GM21737 (cell line): ENCODE results near the gene SLC35F3.
"Not testable (repeated sequence)": the region's sequence is repeated elsewhere in the genome, so short reads cannot be mapped to it uniquely, and the experiment has no call there.

Experiments used
- ATAC-seq: cut with Tn5 transposase; IDR thresholded peaks from one replicate; pipeline ENCODE4 v1.9.1; 2021; ENCODE audit warnings: mild to moderate bottlenecking, moderate library complexity; ENCODE audit not compliant: unreplicated experiment

The SLC35F3 gene

DNA sequence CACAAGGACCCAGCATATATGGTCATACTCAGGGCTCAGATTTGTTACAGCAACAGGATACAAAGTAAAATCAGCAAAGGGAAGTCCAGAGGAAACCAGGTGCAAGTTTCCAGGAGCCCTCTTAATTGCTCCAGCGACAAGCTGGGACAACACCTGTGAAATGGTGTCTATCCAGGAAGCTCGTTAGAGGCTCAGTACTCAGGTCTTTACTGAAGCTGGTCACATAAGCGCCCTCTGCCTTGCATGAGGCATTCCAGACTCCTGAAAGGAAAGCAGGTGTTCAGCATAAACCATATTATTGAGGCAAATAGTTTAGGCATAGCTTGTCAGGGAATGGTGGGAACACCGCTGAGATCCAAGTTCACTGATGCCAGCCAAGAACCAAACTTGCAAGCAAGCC, 231.0 kb downstream of the SLC35F3 start:
- ATAC-seq = no peak

DNA sequence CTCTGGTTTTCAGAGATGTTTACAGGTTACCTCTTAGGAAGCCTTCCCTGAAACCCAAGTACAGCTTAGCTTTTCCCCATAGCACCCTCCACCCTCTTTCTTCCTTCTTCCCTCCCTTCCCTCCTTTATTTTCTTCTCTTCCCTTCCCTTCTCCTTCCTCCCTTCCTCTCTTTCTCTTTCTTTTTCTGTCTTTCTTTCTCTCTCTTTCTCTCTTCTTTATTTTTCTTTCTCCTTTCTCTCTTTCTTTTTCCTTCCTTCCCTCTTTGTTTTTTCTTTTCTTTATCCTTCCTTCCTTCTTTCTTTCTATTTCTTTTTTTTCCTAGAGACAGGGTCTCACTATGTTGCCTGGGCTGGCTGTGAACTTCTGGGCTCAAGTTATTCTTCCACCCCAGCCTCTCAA, 231.6 kb downstream of the SLC35F3 start:
- ATAC-seq = no peak

DNA sequence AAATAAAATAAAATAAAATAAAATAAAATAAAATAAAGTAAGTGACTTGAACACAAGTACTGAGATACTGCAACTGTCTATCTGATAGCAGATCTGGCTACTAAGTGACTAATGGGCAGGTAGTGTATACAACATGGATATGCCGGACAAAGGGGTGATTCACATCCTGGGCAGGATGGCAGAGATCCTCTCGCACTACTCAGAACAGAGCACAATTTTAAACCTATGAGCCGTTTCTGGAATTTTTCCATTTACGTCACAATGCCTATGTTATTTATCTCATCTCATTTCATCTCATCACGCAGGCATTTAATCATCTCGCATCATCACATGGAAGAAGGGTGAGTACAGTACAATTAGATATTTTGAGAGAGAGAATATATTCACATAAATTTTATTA, 235.5 kb downstream of the SLC35F3 start:
- no peak for ATAC-seq

DNA sequence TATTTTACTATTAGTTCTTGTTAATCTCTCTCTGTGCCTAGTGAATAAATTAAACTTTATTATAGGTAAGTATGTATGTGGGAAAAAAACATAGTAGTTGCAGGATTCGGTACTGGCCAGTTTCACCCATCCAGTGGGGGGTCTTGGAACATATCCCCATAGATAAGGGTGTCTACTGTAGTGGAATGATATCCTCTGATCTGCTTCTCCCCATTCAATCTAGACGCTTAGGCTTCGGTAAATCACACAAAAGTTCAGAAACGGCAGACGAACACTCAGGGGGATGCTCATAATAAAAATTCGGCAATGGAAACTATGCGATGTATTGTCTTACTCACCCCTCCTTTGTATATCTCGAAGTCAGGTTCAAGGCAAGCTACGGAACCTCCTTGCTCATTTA, 235.9 kb downstream of the SLC35F3 start:
- ATAC-seq = no peak

DNA sequence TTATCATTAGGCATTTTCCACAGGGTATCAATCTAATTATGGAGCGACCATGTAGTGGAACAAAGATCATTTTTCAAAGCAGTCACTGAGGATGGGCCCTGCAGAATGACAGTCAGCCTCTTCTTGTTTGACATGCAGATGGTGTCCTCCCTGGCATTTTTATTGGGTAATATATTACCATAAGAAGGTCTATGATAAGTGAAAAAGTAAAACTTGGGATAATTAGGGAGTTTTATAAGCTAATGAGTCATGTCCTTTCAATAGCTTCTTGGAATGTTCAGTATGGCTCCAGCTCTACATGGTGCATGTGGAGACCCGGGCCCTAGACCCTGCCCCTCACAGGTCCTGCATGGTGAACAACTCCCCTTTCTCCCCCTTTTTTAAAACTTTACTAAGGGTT, 236.5 kb downstream of the SLC35F3 start:
- ATAC-seq = no peak

DNA sequence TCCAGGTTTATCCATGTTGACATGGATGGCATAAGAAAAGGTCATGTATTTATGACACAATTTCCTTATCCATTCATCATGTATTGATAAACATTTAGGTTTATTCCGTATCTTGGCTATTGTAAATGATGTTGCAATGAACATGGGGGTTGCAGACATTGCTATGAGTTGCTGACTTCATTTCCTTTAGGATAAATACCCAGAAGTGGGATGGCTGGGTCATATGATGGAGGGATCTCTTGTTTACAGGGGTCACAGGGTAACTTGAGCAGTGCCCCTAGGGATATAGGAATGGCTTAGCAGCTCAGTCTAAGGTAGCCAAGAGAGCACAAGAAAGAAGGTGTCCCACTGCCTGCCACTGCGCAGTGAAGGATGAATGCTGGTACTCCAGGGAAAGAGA, 239.2 kb downstream of the SLC35F3 start:
- no peak for ATAC-seq

DNA sequence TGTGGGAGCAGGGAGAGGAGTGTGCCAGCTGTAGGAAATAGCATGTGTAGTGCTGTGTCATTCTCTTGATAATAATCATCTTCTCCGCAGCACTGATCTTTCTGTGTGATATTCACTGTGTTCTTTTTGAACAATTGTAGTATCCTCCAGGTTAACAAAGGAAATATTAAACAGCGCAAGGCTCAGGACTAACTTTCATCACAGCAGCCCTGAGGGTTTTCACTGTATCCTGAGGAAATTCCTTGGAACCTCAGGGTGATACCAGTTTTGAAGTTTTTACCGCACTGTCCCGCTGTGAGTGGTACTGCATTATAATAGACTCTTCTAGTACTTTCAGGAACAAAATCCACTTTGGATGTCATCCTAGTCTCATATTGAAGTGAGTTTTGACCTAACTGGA, 240.4 kb downstream of the SLC35F3 start:
- ATAC-seq = no peak

DNA sequence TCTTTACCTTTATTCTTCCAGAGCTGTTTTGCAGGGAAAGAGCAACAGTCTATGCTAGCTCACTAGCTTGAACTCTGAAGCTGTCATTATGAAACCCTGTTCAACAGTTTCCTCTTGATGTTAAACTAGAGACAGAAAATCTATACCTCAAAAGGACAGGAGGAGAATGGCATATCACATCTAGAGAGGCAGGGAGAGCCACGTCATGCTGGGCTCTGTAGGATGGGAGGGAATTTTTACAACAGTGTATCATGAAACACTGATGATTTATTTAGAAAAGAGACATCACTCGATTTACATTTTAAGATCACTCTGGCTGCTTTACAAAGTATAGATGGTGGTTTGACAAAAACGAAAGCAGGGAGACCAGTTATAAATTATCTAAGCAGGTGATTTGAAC, 243.9 kb downstream of the SLC35F3 start:
- ATAC-seq = no peak

DNA sequence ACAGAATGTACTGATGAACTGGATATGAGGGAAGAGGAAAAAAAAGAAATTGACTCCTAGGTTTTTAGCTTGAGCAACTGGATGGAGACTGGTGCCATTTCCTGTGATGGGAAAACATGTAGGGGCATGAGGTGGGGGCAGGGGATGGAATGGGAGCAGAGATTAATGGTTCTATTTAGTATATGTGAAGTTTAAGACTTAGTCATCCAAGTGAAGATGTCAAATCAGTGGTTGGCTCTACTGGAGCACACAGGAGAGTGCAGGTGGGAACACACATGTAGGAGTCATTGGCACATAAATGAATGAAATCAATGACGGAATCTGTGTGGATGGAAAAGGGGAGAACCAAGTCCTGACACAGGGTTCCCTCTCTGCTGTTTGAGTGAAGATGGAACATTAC, 244.3 kb downstream of the SLC35F3 start:
- no peak for ATAC-seq

DNA sequence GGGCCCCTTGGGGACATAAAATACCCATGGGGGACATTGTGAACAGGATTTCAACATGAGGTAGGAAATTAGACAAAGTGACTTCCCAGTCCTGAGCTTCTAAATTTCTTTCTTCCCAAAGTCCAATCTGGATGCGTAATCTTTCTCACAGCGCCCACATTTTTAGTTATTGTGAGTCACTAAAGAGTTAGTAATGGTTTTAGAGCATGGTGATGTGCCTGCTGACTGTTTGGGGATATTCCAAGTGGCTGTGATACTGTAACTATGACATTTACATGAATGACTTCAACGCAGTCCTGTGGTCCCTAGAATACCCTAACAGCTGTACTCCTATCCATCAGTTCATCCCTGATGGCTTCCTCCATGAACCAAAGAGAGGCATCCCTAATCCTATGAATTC, 244.7 kb downstream of the SLC35F3 start:
- no peak for ATAC-seq

DNA sequence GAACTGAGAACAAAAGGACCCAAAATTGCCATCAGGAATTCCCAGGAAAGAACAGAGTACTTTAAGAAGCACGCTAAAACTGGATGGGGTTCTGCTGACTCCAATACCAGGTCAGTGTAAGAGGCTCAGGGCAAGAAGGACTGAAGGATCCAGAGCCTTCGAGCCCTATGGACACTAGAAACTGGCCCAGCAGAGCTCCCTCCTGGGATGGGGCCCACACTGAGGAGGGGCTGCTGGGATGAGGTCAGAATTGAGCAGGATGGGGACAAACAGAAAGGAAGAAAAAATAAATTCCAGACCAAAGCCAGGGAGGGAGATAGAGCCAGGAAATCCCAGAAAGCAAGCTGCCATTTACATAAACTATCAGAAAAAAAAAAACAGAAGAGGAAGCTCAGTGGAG, 246.4 kb downstream of the SLC35F3 start:
- ATAC-seq = no peak

DNA sequence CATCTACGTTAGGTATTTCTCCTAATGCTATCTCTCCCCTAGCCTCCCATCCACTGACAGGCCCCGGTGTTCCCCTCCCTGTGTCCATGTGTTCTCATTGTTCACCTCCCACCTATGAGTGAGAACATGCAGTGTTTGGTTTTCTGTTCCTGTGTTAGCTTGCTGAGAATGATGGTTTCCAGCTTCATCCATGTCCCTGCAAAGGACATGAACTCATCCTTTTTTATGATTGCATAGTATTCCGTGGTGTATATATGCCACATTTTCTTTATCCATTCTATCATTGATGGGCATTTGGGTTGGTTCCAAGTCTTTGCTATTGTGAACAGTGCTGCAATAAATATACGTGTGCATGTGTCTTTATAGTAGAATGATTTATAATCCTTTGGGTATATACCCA, 247.9 kb downstream of the SLC35F3 start:
- ATAC-seq = not testable (repeated sequence)

DNA sequence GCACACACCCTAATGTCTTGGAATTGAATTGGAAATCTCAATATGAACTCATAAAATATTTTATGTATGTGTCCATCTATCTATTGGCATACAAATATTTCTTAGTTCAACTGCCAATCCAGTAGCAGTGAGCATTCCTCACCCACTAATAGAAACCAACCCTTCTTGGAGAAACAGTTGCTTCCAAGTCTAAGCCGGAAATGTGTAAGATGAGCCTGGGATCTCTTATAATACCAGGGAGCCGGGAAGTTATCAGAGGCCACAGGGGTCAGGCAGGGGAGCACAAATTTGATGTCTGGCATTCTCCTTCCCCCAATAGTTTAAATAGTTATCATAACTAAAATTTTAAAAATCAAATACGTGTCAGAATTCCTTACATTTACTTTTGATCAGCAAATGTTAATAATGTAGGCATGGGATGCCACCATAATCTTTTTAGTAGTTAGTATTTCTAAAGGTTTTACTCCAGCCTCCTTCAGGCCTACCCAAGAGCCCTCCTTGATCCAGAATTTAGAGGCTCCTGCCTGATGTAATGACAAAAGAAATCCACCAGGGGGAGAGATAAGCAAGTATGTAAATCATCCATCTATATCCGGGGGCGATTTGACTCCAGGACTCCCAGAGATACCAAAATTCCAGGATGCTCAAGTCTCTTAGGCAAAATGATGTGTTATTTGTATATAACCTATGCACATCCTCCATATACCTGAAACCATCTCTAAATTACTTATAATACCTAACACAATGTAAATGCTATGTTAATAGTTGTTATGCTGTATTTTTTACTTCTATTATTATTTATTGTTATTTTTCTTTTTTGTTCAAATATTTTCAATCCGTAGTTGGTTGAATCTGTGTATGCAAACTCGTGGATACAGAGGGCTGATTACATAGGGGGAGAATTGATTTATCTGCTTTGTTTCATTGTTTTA, 250.1 kb downstream of the SLC35F3 start:
- no peak for ATAC-seq

DNA sequence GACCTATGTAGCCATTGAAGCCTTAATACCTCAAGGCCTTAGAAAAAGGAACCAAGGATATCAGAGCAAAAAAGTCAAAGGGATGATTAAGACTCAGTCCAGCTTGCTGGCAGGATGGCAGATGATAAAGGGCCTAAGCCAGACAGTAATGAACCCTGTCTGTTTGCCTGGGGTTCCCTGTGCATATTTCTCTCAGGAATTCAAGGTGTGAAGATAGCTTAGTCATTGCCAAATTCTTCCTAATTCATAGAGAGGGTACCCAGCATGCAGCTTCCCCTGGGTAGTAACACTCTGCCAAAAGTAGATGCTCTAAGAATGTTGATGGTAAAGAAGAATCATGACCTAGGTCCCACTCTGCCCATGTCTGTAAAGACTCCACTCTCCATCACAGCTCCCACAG, 258.2 kb downstream of the SLC35F3 start:
- no peak for ATAC-seq

DNA sequence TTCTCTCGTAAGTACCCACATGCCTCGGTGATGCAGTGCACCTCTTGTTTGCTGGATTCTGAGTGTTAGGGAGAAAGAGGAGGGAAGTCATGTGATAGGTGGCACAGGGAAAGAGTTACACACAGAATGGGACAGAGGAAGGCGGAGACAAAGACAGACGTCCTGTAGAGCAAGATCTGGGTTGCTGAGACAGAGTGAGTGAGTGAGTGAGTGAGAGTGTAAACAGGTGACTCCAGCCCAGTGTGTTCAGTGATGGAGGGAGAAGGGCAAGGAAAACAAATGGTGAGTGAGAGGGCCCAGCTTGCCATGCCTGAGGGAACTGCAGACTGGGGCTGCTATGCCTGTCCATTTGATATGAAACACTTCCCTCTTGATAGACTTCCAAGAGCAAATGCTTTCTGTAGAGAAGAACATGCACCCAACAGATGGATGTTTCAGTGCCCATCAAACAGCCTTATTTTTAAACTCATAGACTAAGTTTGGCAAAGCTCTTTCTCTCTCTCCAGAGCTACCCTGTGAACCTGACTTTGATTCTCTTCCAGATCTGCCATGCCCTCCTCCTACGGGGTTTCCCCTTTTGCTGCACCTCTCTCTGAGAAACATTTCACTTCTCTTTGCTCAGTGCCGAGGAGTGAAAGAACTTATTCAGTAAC, 258.9 kb downstream of the SLC35F3 start:
- no peak for ATAC-seq

DNA sequence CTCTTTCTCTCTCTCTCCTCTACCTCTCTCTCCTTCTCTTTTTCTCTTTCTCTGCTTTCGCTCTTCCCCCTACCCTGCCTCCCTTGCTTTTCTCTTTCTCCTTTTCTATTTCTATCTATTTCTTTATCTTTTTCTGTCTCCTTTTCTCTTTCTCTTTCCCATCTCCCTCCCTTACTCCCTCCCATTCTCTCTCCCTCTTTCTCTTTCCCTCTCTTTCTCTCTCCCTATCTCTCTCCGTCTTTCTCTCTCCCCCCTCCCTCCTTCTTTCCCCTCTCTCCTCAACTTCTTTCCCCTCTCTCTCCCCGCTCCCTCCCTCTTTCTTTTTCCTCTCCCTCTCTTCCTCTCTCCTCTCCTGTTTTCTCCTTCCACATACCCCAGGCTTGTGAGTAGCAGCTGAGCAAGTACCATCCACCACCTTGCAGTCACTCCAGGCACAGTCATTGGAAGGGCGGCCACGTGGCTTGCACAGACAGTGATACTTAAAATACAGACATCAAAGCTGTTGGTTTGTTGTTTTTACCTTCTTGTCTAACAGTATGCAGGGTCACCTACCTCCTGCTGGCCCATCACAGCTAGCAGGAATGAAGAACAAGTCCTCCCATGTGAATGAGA, 259.7 kb downstream of the SLC35F3 start:
- no peak for ATAC-seq

DNA sequence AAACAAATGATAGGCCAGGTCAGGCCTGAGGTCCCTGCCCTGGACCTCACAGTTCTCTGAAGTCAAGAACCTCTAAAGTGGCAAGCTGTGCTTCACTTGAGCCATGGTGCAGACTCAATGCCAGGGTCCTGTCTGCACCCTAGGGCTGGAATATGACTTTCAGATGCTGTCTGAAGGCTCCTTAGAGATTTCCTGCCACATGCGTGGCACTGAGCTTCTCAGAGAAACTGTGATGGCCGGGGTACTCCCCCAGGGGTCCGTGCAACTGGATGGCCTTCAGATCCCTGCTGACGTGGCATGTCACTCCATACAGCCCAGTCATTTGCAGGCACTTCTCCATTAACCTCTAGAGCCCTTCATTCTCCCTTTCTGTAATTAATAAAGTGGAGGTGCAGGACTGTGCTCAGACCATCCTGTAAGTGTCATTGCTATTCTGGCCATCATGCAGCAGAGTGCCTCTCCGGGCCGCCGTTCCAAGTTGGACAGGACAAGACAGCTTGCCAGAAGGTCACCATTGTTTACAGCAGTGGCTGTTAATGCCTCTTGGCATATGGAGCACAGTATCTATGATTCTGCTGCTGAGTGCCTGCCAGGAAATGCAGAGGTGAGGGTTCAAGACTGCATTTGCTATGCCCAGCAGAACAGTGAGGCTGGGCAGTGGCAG, 263.7 kb downstream of the SLC35F3 start:
- ATAC-seq = no peak

DNA sequence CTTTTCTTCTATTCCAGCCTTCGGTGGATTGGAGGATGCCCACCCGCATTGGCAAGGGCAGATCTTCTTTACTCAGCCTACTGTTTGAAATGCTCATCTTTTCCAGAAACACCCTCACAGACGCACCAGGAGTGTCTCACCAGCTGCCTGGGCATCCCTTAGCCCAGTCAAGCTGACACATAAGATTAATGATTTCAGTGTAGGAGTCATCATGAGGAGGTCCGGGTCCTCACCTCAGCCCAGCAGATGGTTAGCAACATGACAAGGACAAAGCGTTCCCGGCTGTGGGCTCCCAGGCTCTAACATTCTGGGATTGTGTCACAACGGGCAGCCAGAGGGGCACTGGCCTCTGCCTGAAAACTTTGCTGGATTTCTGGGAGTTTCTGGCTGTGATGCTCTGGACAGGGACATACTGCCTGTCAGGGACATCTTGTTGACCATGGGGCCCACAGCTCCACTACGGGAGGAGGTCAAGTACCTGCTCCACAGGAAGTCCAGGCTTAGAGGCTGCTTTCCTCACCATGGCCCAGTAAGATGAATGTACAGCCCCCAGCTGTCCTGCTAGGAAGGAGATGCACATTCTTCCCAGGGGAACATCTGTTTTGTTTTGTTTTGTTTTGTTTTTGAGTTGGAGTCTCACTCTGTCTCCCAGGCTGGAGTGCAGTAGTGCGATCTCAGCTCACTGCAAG, 264.8 kb downstream of the SLC35F3 start:
- ATAC-seq = no peak

DNA sequence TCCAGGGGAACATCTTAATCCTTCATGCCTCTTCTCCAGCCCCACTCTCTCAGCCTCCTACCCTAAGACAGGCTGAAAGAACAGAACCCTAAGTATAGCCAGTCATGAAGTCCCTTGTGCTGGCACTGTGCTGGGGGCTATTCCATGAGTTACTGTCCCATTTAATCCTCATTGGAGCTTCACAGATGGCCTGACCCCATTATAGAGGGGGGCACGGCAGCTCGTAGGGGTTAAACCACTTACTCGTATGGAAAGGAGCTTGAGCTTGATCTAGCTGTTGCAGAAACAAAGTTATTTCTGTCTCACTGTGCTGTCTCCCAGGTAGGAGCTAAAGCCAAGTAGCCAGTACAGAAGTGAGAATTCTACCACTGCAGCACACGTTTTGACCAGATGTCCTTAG, 265.6 kb downstream of the SLC35F3 start:
- ATAC-seq = no peak

DNA sequence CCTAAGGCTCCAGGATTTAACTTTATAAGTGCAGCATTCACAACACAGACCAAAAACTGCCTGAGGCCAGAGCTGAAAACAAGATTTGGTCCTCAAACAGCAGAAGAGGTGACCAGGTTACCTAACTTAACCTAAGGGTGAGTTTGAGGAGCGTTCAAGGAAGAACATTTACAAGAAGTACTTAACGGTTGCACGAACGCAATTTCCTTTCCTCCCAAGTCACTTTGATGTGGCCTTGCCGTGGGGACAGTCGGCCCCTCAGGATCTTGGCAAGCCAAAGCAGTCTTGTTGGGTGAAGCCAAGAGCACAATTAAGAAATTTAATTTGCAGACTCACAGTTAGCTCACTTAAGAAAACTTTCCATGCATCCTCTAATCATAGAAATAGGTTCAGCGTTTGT, 266.1 kb downstream of the SLC35F3 start:
- no peak for ATAC-seq

DNA sequence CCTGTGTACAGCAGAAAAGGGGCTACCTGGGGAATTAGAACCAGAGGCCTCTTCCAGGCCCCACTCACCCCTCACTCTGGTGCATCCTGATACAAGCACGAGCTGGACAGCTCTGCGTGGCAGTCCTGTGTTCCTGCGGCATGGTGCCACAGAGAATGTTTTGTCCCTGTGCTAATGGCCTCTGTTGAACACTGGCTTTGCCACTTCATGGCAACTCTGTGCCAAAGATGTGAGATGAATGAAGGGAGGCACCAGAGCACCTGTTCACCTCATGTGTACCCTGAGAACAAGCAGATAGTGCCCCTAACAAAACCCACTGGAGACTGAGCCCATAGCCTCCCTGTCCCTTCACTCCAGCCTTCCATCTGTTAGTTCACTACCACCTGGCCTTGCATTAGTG, 269.5 kb downstream of the SLC35F3 start:
- ATAC-seq = no peak
